Right ventricle myocardium inferior (tissue), 1 donor: ENCODE measurements around the gene DNAJA3. TPM values are rescaled to one million over a fixed set of nuclear protein-coding genes. Genes with fewer than 3 reads are reported as not detected.

ENCODE experiments used
- ATAC-seq: fragments of 200-7000 bp; cut with Tn5 transposase; one replicate; pipeline ENCODE4 v1.9.1; 2020; ENCODE audit warnings: mild to moderate bottlenecking, moderate library complexity
- DNase-seq: peaks from one replicate; pipeline ENCODE4 v3.0.0; 2021; ENCODE audit errors: missing footprints
- intact Hi-C: fragments of 100-400 bp; cut with DNase I; formaldehyde crosslinking; loops from one replicate; pipeline ENCODE4 v1.11.0; 2022
- total RNA-seq: library from RNA; stranded (reverse); fragmentation: NEBNext Ultra II Directional; extraction: Animal tissue kit (Norgen Biotek cat#: 25700); gene quantifications from one replicate; pipeline ENCODE4 v1.2.1, GENCODE V29; 2021
- donor health status: DM: no; HTN: yes; CAD: no; lungs with severe emphysema.

DNAJA3 gene
- total RNA-seq, 1 donor from 2014 or later = 71.4 TPM

GRCh38 chr16:4402439-4403132 lies 23.1 kb upstream of the DNAJA3 start:
- peak; percentile 92 for DNase-seq
- peak; percentile 93 for ATAC-seq
- intact Hi-C loops = loop anchor here (1.0 to 10.0 kb wide), 2 partner anchors 43 to 198 kb away; no protein-coding TSS in a partner anchor

GRCh38 chr16:4403133-4403949 lies 22.3 kb upstream of the DNAJA3 start:
- intact Hi-C loops = loop anchor here (10.0 kb wide), 1 partner anchor 199 kb away; no protein-coding TSS in a partner anchor
- ATAC-seq (no peak), DNase-seq (no peak)

GRCh38 chr16:4404247-4404966 lies 21.3 kb upstream of the DNAJA3 start:
- ATAC-seq = no peak
- intact Hi-C loops = loop anchor here (10.0 kb wide), 1 partner anchor 200 kb away; no protein-coding TSS in a partner anchor
- DNase-seq = no peak

GRCh38 chr16:4404967-4405696 lies 20.5 kb upstream of the DNAJA3 start:
- no peak for DNase-seq
- no peak for ATAC-seq
- intact Hi-C loops = loop anchor here (10.0 kb wide), 1 partner anchor 200 kb away; no protein-coding TSS in a partner anchor

- peak; percentile 22 for ATAC-seq
- no peak for DNase-seq
- intact Hi-C loops = loop anchor here (10.0 kb wide), 1 partner anchor 203 kb away; no protein-coding TSS in a partner anchor
Measured at GRCh38 chr16:4407543-4408322, 17.9 kb upstream of the DNAJA3 start.

- intact Hi-C loops = loop anchor here (10.0 kb wide), 1 partner anchor 204 kb away; no protein-coding TSS in a partner anchor
- DNase-seq = no peak
- no peak for ATAC-seq
Measured at GRCh38 chr16:4408323-4408690, 17.4 kb upstream of the DNAJA3 start.

- intact Hi-C loops = loop anchor here (10.0 kb wide), 1 partner anchor 205 kb away; no protein-coding TSS in a partner anchor
- DNase-seq = no peak
- ATAC-seq = no peak
Measured at GRCh38 chr16:4409081-4409932, 16.4 kb upstream of the DNAJA3 start.

- DNase-seq = no peak
- intact Hi-C loops = loop anchor here (5.0 kb wide), 1 partner anchor 38 kb away; the partner anchor contains the start of gene VASN
- ATAC-seq = no peak
Measured at GRCh38 chr16:4410335-4411075, 15.2 kb upstream of the DNAJA3 start.

GRCh38 chr16:4411684-4412083 lies 14.0 kb upstream of the DNAJA3 start:
- ATAC-seq (peak; percentile 78), DNase-seq (peak; percentile 90)
- intact Hi-C loops = loop anchor here (5.0 kb wide), 1 partner anchor 39 kb away; the partner anchor contains the start of gene VASN

GRCh38 chr16:4412159-4412558 lies 13.5 kb upstream of the DNAJA3 start:
- ATAC-seq (no peak), DNase-seq (no peak)
- intact Hi-C loops = loop anchor here (5.0 kb wide), 1 partner anchor 40 kb away; the partner anchor contains the start of gene VASN

- no peak for ATAC-seq
Measured at GRCh38 chr16:4412854-4413253, 12.8 kb upstream of the DNAJA3 start.

GRCh38 chr16:4414187-4414917 lies 11.3 kb upstream of the DNAJA3 start:
- DNase-seq = no peak
- intact Hi-C loops = loop anchor here (5.0 kb wide), 1 partner anchor 42 kb away; the partner anchor contains the start of gene VASN
- ATAC-seq = no peak

More at GRCh38 chr16:4412854-4413253, 12.8 kb upstream of the DNAJA3 start:
- intact Hi-C loops = loop anchor here (5.0 kb wide), 1 partner anchor 41 kb away; the partner anchor contains the start of gene VASN
- no peak for DNase-seq

GRCh38 chr16:4415538-4416199 lies 10.0 kb upstream of the DNAJA3 start:
- ATAC-seq (peak; percentile 7), DNase-seq (no peak)
- intact Hi-C loops = no loop called here

- DNase-seq = peak; percentile 99
- intact Hi-C loops = no loop called here
- peak; percentile 93 for ATAC-seq
Measured at GRCh38 chr16:4416200-4417032, 9.3 kb upstream of the DNAJA3 start, which contains the start of gene CORO7. Gene CORO7 (minus strand): TSS chr16:4416596. CDS start chr16:4416518, 78 bp downstream.
